Activated T-helper 1 cell treated with anti-CD3 and anti-CD28 coated beads, Interleukin-12 subunit alpha, Interleukin-12 subunit beta, Interleukin-2, Interleukin-4 antibody, amounts not matched to agents 30 ng/mL and 10 ng/mL and 1 ng/mL, durations not matched to agents 14 hours and 24 hours and 36 hours (primary cell): Measurements from ENCODE around the gene RTN4RL1. TPM values are rescaled to one million over a fixed set of nuclear protein-coding genes. Genes with fewer than 3 reads are reported as not detected.

Experiments used
- DNase-seq: peaks from one replicate; pipeline ENCODE4 v3.0.0; 2021; ENCODE audit warnings: low spot score
- H3K27ac Mint-ChIP-seq: one replicate; pipeline ENCODE4 v1.8.0; 2021; ENCODE audit warnings: mild to moderate bottlenecking, mixed read lengths
- H3K27me3 Mint-ChIP-seq: one replicate; pipeline ENCODE4 v1.8.0; 2022; ENCODE audit warnings: mild to moderate bottlenecking, moderate library complexity, mixed read lengths; ENCODE audit not compliant: insufficient read depth
- H3K36me3 Mint-ChIP-seq: one replicate; pipeline ENCODE4 v1.8.0; 2021; ENCODE audit warnings: low read depth, mixed read lengths
- H3K4me1 Mint-ChIP-seq: one replicate; pipeline ENCODE4 v1.8.0; 2021; ENCODE audit warnings: low read depth, mixed read lengths
- H3K4me3 Mint-ChIP-seq: one replicate; pipeline ENCODE4 v1.8.0; 2021; ENCODE audit warnings: mild to moderate bottlenecking, moderate library complexity, mixed read lengths
- H3K9me3 Mint-ChIP-seq: one replicate; pipeline ENCODE4 v1.8.0; 2021; ENCODE audit warnings: mixed read lengths
- intact Hi-C: fragments of 100-400 bp; cut with micrococcal nuclease; formaldehyde crosslinking; loops from one replicate; pipeline ENCODE4 v1.15.1; 2024
- total RNA-seq: library from RNA; stranded (reverse); gene quantifications from 2 replicates; pipeline ENCODE4 v1.2.3, GENCODE V29; 2022

Gene RTN4RL1
- total RNA-seq, 1 donor from 2014 or later = 1.0 TPM

- peak overlapping the region; percentile 82 for H3K27ac Mint-ChIP-seq
- peak overlapping the region; percentile 80 for H3K4me3 Mint-ChIP-seq
- H3K4me1 Mint-ChIP-seq = peaks cover 35% of the 10 kb centered on the region
These were observed 24.5 kb upstream of the RTN4RL1 start for GRCh38 chr17:2049333-2050299.

GRCh38 chr17:2048805-2049204 is 23.7 kb upstream of the RTN4RL1 start:
- peaks cover 38% of the 10 kb centered on the region for H3K4me1 Mint-ChIP-seq
- peaks cover 12% of the 10 kb centered on the region for H3K27me3 Mint-ChIP-seq
- H3K36me3 Mint-ChIP-seq = peaks cover 13% of the 10 kb centered on the region
- no peak for DNase-seq
- H3K4me3 Mint-ChIP-seq = peak overlapping the region; percentile 80
- H3K27ac Mint-ChIP-seq = peak overlapping the region; percentile 82
- H3K9me3 Mint-ChIP-seq = no peaks in the 10 kb centered on the region
- intact Hi-C loops = loop anchor here (1.0 kb wide), 1 partner anchor 8 kb away; no protein-coding TSS in a partner anchor

More at GRCh38 chr17:2049333-2050299, 24.5 kb upstream of the RTN4RL1 start:
- H3K27me3 Mint-ChIP-seq = peaks cover 12% of the 10 kb centered on the region
- H3K9me3 Mint-ChIP-seq = no peaks in the 10 kb centered on the region
- DNase-seq = peak; percentile 91
- intact Hi-C loops = loop anchor here (1.0 to 5.0 kb wide), 4 partner anchors 8 to 351 kb away; partner anchors contain the start of gene MNT
- H3K36me3 Mint-ChIP-seq = peaks cover 8% of the 10 kb centered on the region

GRCh38 chr17:2047590-2047989 is 22.5 kb upstream of the RTN4RL1 start:
- peaks cover 7% of the 10 kb centered on the region for H3K27me3 Mint-ChIP-seq
- DNase-seq = no peak

GRCh38 chr17:2044263-2044894 is 19.2 kb upstream of the RTN4RL1 start:
- H3K27me3 Mint-ChIP-seq = peaks cover 3% of the 10 kb centered on the region
- H3K27ac Mint-ChIP-seq = no peak overlapping the region
- no peak overlapping the region for H3K4me3 Mint-ChIP-seq
- intact Hi-C loops = loop anchor here (5.0 kb wide), 2 partner anchors 172 to 397 kb away; partner anchors contain the start of genes RILP and SCARF1
- no peak for DNase-seq
- H3K9me3 Mint-ChIP-seq = no peaks in the 10 kb centered on the region
- peaks cover 37% of the 10 kb centered on the region for H3K36me3 Mint-ChIP-seq
- H3K4me1 Mint-ChIP-seq = peaks cover 44% of the 10 kb centered on the region

More at GRCh38 chr17:2047590-2047989, 22.5 kb upstream of the RTN4RL1 start:
- peaks cover 41% of the 10 kb centered on the region for H3K4me1 Mint-ChIP-seq
- peaks cover 24% of the 10 kb centered on the region for H3K36me3 Mint-ChIP-seq
- no peaks in the 10 kb centered on the region for H3K9me3 Mint-ChIP-seq
- intact Hi-C loops = no loop called here
- H3K4me3 Mint-ChIP-seq = no peak overlapping the region
- H3K27ac Mint-ChIP-seq = no peak overlapping the region

GRCh38 chr17:2043785-2044184 is 18.7 kb upstream of the RTN4RL1 start:
- H3K4me3 Mint-ChIP-seq = peak overlapping the region; percentile 96
- H3K36me3 Mint-ChIP-seq = peaks cover 37% of the 10 kb centered on the region
- H3K27ac Mint-ChIP-seq = no peak overlapping the region
- H3K4me1 Mint-ChIP-seq = peaks cover 39% of the 10 kb centered on the region
- no peak for DNase-seq
- peaks cover 3% of the 10 kb centered on the region for H3K27me3 Mint-ChIP-seq
- H3K9me3 Mint-ChIP-seq = no peaks in the 10 kb centered on the region
- intact Hi-C loops = loop anchor here (5.0 kb wide), 2 partner anchors 171 to 396 kb away; partner anchors contain the start of genes RILP and SCARF1

GRCh38 chr17:2042933-2043332 is 17.8 kb upstream of the RTN4RL1 start:
- H3K36me3 Mint-ChIP-seq = peaks cover 37% of the 10 kb centered on the region
- H3K9me3 Mint-ChIP-seq = no peaks in the 10 kb centered on the region
- peaks cover 31% of the 10 kb centered on the region for H3K4me1 Mint-ChIP-seq
- intact Hi-C loops = loop anchor here (1.0 to 5.0 kb wide), 3 partner anchors 135 to 396 kb away; partner anchors contain the start of genes RILP and SCARF1
- no peak for DNase-seq
- H3K4me3 Mint-ChIP-seq = peak overlapping the region; percentile 96
- peak overlapping the region; percentile 98 for H3K27ac Mint-ChIP-seq
- peaks cover 3% of the 10 kb centered on the region for H3K27me3 Mint-ChIP-seq

- H3K27ac Mint-ChIP-seq = peak overlapping the region; percentile 98
- peaks cover 31% of the 10 kb centered on the region for H3K4me1 Mint-ChIP-seq
- no peaks in the 10 kb centered on the region for H3K9me3 Mint-ChIP-seq
- DNase-seq = no peak
- intact Hi-C loops = loop anchor here (1.0 to 5.0 kb wide), 3 partner anchors 134 to 395 kb away; partner anchors contain the start of genes RILP and SCARF1
- H3K27me3 Mint-ChIP-seq = peaks cover 3% of the 10 kb centered on the region
- peaks cover 40% of the 10 kb centered on the region for H3K36me3 Mint-ChIP-seq
- peak overlapping the region; percentile 96 for H3K4me3 Mint-ChIP-seq
These were observed 17.3 kb upstream of the RTN4RL1 start for GRCh38 chr17:2042390-2042847.

GRCh38 chr17:2041561-2042389 is 16.6 kb upstream of the RTN4RL1 start, which contains the start of gene OVCA2:
Gene OVCA2, plus strand, starts transcription at chr17:2042022. Its CDS starts 26 bp downstream, at chr17:2042048.
- intact Hi-C loops = loop anchor here (1.0 to 5.0 kb wide), 5 partner anchors 8 to 394 kb away; partner anchors contain the start of genes DPH1, RILP and SCARF1
- DNase-seq = peak; percentile 97
- Mint-ChIP-seq H3K4me1 (peaks cover 31% of the 10 kb centered on the region), H3K9me3 (no peaks in the 10 kb centered on the region), H3K36me3 (peaks cover 40% of the 10 kb centered on the region), H3K27ac (peak within 1 kb of the TSS; percentile 98), H3K27me3 (peaks cover 3% of the 10 kb centered on the region), H3K4me3 (peak within 1 kb of the TSS; percentile 96)

GRCh38 chr17:2040942-2041560 is 15.9 kb upstream of the RTN4RL1 start:
- H3K4me3 Mint-ChIP-seq = peak overlapping the region; percentile 49
- H3K27me3 Mint-ChIP-seq = peaks cover 3% of the 10 kb centered on the region
- peaks cover 43% of the 10 kb centered on the region for H3K36me3 Mint-ChIP-seq
- no peaks in the 10 kb centered on the region for H3K9me3 Mint-ChIP-seq
- no peak for DNase-seq
- H3K4me1 Mint-ChIP-seq = peaks cover 31% of the 10 kb centered on the region
- H3K27ac Mint-ChIP-seq = peak overlapping the region; percentile 34
- intact Hi-C loops = loop anchor here (1.0 to 5.0 kb wide), 4 partner anchors 8 to 394 kb away; partner anchors contain the start of genes DPH1, RILP and SCARF1

GRCh38 chr17:2040219-2040827 is 15.2 kb upstream of the RTN4RL1 start:
- Mint-ChIP-seq H3K27ac (no peak overlapping the region), H3K9me3 (no peaks in the 10 kb centered on the region), H3K27me3 (peaks cover 3% of the 10 kb centered on the region), H3K4me3 (peak overlapping the region; percentile 49), H3K36me3 (peaks cover 43% of the 10 kb centered on the region), H3K4me1 (peaks cover 31% of the 10 kb centered on the region)
- no peak for DNase-seq
- intact Hi-C loops = loop anchor here (5.0 kb wide), 2 partner anchors 168 to 393 kb away; partner anchors contain the start of genes RILP and SCARF1

- H3K4me1 Mint-ChIP-seq = peaks cover 8% of the 10 kb centered on the region
- intact Hi-C loops = no loop called here
These were observed 12.0 kb upstream of the RTN4RL1 start for GRCh38 chr17:2037155-2037554.

More at GRCh38 chr17:2037155-2037554, 12.0 kb upstream of the RTN4RL1 start:
- H3K27me3 Mint-ChIP-seq = peaks cover 1% of the 10 kb centered on the region
- no peak overlapping the region for H3K27ac Mint-ChIP-seq
- peaks cover 18% of the 10 kb centered on the region for H3K36me3 Mint-ChIP-seq
- no peaks in the 10 kb centered on the region for H3K9me3 Mint-ChIP-seq
- DNase-seq = no peak
- H3K4me3 Mint-ChIP-seq = no peak overlapping the region
